GM19468 (cell line): ENCODE data around the gene PSMC4.

ENCODE experiments used
- ATAC-seq: cut with Tn5 transposase; IDR thresholded peaks from one replicate; pipeline ENCODE4 v1.9.1; 2021; ENCODE audit warnings: mild to moderate bottlenecking, moderate library complexity, moderate number of reproducible peaks; ENCODE audit not compliant: unreplicated experiment; ENCODE audit errors: extremely low read depth

Gene PSMC4

DNA sequence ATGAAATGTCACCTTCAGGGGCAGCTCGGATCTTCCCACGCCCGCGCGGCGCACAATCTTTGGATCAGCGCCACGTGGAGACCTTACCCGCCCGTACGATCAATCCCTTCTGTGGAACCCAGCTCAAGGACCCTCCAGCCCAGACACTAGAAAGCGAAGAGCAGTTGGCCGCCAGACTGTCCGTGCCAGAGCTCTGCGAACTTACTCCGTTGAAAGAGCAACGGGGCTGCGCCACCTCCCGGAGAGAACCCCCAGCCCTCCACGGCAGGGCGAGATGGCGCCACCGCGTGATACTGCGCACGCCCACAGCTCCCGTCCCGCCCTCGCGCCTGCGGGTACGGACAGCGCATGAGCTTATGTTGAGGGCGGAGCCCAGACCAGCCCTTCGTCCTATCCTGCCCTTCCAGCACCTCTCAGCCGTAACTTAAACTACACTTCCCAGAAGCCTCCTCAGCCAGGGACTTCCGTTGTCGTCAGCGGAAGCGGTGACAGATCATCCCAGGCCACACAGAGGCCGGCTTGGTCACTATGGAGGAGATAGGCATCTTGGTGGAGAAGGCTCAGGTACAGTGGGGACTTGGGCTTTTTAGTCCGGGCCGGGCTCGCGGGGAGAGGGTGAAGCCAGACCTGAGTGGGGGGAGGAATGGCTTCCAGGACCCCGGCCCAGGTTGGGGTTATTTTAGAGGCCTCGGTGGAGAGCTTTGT, at the start of gene PSMC4:
Gene PSMC4 (plus strand): TSS at position 491 of the 705 bp plus-strand sequence. CDS start 38 bp downstream, at position 529.
- ATAC-seq, result peak; percentile 93

DNA sequence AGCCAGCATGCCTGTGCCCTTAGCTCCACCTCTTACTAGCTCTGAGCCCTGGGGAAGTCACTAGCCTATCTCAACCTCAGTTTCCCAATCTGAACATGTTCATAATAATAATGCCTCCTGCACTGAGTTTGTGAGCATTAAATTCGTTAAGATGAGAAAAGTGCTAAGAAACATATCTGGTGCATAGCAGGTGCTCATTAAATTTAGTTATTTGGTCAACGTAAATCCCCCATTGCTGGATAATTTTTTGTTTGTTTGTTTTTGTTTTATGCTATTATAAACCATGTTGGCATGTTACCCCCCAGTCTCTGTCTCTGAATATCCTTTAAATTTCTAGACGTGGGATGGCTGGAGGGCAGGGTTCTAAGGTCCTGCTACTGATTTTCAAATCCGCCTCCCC, 47.1 kb upstream of the PSMC4 start:
- ATAC-seq, result no peak

DNA sequence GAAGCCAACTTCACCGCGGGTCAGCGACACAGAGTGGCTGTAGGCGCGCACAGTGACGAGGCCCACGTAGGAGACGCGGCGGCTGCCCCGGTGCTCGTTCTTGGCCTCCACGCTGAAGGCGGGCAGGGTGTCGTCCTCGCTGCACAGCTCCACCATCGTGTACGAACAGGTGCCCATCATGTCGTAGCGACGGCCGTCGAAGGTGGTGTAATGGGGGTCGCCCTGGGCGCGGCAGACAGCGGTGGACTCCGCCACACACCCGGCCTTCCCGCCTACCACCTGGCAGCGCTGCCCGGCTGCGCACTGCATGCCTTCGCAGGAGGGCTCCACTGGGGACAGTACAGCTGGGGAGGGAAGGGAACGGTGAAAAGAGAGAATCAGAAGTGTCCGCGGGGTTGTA, 46.6 kb upstream of the PSMC4 start:
- no peak for ATAC-seq

DNA sequence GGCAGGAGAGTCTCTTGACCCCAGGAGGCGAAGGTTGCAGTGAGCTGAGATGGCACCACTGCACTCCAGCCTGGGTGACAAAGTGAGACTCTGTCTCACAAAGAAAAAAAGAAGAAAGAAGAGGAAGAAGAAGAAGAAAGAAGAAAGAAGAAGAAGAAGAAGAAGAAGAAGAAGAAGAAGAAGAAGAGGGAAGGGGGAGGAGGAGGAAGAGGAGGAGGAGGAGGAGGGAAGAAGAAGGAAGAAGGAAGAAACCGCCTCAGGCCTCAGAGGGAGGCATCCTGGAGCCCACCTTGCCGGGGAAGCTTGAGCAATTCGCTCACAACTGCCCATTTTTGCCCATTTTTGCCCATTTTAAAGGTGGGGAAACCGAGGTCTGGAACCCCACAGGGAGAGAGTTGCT, 46.0 kb upstream of the PSMC4 start:
- no peak for ATAC-seq

DNA sequence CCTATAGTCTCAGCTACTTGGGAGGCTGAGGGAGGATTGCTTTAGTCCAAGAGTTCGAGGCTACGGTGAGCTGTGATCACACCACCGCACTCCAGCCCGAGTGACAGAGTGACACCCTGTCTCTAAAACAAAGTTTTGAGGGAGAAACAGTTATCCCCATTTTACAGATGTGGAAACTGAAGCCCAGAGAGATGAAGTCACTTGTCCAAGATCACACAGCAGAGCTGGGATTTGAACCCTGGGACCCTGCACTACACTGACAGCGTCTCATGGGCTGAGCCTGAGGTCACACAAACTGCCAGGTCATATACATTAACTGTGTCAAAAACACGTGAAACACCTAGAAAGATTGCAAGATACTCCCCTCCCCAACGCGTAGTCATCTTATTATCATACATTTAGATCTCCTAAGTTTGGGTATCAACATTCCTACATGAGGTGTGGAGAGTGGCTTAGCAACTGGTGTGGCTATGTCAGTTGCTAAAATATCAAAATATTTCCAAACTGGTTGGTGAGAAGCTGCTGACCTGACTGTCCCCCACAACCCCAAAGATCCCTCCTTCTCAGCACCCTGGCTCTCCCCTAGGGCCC, 44.7 kb upstream of the PSMC4 start:
- ATAC-seq, result no peak

DNA sequence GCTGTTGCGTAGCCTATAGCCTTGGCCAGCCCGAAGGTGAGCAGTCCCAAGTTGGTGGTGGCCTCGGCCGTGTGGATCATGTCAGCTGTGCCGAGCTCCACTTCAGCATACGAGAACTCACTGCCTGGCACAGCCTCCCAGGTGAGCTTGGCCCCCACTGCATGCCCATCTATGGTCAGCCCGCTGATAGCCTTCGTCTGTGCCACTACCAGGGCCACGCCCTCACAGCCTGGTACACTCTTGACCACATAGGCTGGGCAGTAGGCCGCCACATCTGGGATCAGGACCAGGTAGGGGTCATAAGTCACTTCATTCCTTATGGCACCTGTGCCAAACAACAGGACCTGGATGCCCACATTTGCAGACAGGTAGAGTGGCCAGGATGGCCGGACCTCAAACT, 43.9 kb upstream of the PSMC4 start:
- ATAC-seq, result no peak

DNA sequence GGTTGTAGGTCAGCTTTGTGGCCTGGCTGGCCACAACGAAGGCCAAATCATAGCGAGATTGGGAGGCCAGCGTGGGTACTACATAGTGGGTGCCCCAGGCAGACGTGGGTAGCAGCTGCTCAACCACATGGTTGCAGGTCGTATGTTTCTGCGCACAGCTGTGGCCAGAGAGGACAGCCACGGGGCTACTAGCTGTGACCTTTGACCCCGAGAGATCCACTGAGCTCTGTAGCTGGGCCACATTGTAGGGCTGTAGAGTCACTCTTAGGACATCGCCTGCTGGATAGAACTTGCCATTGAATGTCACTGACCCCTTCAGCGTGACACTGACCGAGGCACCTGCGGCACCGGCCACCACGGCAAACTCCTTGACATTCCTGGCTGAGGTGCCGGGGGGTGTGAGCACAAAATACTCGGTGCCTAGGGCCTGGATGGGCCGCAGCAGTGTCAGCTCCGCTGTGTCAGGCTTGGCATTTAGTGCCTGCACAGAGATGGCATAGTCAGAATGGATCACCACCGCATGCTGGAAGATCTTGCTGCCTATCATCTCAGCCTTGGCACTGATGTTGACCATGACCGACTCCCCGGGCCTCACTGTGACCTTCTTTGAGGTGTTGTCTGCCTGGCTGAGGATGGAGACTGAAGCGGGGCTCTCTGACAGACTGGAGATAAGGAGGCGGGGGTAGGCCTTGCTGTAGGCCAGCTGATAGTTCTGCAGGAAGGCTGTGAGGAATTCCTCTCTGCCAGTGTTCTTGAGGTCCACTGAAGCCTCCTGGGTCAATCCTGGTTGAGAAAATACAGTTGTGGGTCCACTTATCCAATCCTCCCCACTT, 43.2 kb upstream of the PSMC4 start:
- ATAC-seq, result no peak

DNA sequence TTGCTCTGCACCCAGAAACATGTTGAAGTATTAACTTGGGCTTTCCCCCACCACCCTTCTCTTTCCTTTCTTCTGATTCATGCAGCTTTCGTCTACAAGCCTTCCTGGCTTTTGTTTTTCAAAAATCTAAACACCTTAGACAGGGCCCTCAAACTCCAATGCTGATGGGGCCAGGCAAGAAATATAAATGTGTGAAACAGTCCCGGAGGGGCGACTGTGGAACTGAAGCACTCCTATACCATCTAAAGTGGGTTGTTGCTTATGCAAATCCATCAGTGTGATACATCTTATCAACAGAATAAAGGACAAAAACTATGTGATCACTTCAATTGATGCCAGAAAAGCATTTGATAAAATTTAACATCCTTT, 42.6 kb upstream of the PSMC4 start:
- ATAC-seq, result no peak

DNA sequence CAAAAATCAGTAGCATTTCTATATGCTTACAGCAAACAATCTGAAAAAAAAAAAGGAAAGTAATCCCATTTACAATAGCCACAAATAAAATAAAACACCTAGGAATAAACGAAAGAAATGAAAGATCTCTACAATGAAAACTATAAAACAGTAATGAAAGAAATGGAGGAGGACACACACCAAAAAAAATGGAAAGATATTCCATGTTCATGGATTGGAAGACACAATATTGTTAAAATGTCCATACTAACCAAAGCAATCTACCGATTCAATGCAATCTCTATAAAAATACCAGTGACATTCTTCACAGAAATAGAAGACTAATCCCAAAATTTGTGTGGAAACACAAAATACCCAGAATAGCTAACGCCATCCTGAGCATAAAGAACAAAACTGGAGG, 41.2 kb upstream of the PSMC4 start:
- no peak for ATAC-seq

DNA sequence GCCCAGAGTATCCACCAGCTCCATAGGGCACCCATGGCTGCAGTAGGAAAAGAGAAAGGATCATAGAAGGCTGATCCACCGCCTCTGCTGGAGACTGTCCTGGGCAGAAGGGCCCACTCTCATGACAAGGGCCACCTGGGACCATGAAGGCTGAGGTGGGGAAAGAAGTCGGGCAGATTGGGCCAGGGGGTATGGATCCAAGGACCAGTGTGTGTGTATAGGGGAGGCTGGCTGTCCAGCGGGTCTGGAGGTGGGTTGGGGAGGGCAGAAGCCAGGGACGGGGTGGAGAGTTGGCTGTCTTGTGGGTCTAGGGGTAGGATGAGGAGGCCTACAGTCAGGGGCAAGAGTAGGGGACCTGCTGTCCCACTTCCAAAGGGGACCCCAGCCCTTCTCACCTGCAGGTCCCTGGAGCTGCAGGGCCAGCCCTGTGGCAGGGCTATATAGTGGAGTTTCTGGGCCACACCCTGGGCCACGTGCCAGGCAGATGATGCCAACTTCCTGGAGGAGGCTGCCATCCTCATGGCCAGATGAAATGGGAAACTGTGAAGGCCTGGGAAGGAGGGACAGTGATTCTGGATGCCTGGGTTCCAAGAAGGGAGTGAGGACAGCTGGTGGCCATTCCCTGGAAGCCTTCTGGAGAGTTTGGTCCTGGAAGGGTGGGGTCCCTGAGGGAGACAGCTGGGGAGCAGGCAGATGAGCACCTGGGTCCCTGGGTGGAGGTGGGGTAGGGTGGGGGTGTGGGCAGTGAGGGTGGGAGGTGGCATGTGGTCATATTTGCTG, 36.2 kb upstream of the PSMC4 start, which contains the start of gene FCGBP:
Gene FCGBP (minus strand): TSS at position 51 of the 780 bp plus-strand sequence.
- no peak for ATAC-seq

DNA sequence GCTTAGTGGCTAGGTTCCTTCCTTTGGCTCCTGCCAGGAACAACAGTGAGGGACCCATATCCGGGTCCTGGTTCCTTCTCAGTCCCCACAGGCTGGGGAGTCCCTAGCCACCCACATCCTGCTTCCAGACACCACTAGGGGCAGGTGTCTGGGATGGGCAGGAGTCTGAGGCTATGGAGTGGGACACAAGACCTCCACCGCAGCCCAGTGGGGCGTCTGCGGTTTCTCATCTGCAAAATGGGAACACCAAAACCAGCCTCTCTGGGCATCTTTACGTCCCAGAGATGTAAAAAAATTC, 35.7 kb upstream of the PSMC4 start:
- ATAC-seq, result no peak

DNA sequence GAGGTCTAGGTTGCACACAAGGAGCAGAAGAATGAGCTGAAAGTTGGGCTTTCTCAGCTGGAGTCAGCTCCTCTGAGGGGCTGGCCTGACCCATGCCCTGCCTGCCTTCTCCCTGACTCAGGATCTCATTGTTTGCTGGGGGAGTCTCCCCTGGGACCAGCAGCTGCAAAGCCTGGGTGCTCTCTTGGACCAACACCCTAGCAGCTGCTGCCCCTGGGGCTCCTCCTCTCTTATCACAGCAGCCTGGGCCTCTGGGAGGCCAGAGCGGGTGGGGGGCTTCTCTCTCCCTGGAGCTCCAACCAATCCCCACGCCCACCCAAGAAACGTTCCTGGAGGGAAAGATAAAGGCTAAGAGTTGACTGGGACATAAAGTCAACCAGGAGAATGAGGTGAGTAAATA, 34.9 kb upstream of the PSMC4 start:
- ATAC-seq, result no peak

DNA sequence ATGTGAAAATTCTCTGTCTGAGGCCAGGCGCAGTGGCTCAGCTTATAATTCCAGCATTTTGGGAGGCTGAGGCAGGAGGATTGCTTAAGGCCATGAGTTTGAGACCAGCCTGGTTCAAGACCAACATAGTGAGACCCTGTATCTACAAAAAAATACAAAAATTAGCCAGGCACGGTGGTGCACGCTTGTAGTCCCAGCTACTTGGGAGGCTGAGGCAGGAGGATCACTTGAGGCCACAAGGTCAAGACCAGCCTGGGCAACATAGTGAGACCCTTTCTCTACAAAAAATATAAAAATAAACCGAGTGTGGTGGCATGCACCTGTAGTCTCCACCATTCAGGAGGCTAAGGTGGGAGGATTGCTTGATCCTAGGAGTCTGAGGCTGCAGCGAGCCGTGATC, 34.3 kb upstream of the PSMC4 start:
- no peak for ATAC-seq

DNA sequence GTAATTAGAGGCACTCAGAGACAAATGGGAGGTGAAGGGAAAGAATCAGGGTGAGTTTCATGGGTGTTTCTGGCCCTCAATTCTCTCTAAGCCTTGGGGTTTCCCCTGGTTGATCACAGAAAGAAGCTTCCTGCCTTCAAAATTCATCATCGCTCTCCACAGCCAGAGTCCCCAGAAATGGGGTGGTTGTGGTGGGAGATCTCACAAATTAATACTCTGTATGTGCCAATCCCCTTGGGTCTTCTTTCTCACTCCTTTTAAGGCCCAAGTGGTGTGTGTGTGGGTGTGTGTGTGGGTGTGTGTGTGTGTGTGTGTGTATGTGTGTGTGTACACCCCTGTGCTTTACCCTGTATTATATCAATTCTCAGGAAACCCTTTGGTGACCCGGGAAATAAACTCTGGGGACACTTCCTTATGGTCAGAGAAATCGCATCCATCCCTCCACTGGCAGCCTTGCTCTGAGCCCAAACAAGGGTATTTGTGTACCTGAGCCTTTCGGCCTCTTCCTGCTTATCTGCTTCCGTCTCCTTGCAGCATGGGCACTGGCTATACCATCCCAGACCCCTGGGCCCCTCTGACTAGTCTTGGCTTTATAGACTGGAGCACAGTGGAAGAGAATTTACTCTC, 33.8 kb upstream of the PSMC4 start:
- no peak for ATAC-seq

DNA sequence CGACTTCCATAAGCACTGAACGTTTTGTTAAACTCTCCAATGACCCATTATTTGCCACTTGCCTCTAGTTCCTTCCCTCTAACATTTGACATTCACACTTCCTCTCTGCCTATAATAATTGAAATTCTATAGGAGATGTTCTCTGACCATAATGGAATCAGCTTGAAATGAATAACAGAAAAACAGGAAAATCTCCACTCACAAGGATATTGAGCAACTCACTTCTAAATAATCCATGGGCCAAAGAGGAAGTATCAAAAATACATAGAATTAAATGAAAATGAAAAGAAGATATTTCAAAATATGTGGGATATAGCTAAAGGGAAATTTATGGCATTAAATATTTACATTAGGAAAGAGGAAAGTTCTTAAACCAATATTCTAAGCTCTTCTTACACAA, 33.2 kb upstream of the PSMC4 start:
- no peak for ATAC-seq

DNA sequence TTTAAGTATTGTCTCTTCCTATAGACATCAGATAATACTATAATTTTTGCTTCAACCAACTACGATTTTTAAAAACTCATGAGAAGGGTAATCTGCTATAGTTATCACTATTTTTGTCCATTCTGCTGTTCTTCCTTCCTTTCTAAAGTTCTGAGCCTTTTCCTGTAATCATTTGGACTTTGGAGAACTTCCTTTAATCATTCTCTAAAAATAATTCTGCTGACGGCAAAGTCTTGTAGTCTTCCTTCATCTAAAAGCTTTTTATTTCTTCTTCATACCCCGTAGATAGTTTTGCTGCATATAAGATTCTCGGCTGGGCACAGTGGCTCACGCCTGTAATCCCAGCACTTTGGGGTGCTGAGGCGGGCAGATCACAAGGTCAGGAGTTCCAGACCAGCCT, 31.4 kb upstream of the PSMC4 start:
- ATAC-seq, result no peak

DNA sequence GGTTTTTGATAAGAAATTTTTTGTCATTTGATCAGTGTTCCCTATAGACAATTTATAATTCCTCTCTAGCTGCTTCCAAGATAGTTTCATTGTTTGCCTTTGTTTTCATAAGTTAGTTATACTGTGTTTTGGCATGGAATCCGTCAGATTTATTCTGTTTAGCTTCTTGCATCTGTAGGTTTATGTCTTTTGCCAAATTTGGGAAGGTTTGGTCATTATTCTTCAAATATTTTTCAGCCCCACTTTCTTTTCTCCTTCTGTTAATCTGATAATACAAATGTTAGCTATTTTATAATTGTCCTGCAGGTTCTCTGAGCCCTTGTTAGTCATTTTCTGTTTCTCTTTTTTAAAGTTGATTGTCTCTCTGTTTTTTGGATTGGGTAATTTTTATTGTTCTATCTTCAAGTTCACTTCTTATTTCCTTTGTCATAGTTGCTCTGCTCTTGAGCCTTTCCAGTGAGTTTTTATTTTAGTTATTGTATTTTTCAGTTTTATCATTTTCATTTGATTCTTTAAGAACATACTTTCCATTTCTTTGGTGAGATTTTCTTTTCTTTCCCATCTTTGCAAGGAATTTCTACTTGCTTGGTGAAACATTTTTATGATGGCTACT, 30.6 kb upstream of the PSMC4 start:
- no peak for ATAC-seq

DNA sequence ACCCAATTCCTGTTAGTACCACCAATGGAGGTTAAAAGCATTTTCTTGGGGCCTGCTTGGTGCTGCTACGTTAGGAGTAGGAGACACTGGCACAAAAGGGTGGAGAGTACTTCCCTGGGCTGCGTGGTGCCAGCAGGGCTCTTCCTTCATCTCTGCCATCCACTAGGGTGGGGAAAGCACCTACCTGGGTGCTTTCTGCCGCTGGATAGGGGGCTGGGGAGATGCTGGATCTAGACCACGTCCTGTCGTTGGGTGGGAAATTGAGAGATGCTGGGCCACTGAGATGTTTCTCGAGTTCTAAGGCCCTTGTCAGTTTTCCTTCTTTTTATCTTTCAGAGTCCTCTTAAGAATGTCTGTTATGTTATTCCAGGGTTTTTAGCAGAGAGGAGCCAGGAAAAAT, 29.8 kb upstream of the PSMC4 start:
- ATAC-seq, result no peak

DNA sequence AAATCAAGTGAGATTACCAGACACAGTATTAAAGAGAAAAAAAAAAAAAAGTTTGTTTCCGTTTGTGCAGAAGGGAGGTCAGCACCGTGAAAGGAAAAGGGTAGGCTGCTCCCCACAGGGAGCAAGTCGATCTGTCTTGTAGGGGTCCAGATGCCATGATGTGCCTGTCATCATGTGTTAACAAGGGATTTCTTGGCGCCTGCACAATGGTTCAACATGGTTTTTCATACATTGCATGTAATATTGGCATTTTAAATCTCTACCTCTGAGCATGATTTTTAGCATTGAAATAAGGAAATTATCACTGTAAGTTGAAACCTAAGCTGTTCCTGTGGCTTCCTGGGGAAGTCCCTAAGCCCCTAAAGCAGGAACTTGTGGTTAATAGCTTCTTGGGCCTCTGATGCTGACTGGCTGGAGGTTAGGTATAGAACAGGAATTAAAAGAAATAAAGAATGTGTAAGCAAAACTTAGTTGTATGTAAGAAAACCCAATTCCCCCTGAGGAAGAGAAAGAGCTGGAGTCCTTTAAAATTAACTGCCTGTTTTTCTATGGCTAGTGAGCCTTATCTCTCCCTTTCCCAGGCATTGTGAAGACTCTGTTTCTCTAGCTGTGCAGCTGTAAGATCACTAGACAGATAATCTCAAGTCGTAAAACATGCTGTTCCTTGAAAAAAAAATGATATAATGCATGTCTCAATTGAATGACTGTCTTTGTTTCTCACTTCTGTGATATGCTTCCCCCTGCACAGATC, 29.2 kb upstream of the PSMC4 start:
- ATAC-seq, result peak; percentile 35
